Measurements from ENCODE around the gene PPP1R9A.

Gene PPP1R9A

GRCh38 chr7:95324431-95324830, 417.0 kb downstream of the PPP1R9A start, which contains the start of gene PON1:
TSS of gene PON1 (minus strand) at chr7:95324532. CDS start at chr7:95324475, 57 bp downstream.
- DNase-seq = no peak

DNA sequence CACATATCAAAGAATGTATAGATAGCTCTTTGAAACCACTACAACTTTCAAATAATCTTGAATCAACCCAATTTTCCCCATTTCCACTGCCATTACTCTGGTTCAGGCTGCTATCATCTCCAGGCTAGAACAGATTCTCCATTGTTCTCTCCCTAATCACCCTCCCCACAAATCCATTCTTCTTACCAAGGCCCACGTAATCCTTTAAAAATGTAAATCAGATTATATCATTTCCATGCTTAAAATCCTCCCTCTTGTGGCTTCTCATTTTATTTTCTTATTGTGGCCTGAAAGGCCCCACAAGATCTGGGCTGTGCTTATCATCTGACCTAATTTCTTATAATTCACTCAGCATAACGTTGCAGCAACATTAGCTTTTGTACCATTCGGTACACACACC, 420.0 kb downstream of the PPP1R9A start:
- no peak for DNase-seq

DNA sequence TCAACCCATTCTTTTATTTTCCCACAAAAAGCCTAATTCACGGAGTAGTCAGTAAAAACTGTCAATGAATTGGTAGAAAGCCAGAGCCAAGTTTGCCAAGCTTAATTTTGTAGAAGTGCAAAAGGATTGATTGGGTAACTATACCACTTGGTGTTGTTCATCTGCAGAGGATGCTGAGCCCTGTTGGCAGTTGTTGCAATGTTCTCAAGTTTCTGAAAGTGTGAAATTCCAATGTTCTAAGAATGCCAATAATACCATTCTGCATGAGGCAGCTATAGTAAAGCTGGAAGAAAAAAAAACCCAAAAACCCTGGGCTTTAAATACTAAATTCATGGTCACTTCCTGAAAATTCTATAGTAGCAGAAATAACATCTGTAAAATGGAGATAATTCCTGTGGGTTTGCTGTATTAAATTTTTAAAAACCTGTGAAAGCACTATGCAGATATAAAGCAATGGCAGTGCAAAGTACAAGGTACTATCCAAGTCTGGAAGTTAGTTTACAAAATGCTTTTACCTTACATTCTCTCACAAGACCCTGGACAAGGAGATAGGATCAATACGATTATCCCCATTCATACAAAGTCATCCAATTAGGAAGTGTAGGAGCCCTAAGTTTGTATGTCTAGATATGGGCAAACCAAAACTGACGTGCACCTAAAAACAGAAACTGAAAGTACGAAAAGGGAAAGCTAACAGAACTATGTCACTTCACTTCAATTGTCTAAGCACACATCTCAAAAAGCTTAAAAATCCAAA, 423.0 kb downstream of the PPP1R9A start:
- DNase-seq = no peak

DNA sequence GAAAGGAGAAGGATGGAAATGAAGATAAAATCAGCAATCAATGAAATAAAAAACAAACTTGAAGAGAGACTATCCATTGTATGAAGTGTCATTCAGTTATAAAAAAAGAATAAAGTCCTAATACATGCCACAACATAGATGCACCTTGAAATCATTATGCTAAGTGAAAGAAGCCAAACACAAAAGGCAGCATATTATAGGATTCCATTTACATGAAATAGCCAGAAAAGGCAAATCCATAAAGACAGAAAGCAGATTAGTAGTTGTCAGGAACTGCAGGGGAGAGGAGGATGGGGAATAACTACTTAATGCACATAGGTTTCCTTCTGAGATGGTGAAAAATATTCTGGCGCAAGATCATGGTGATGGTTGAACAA, 423.6 kb downstream of the PPP1R9A start:
- no peak for DNase-seq

DNA sequence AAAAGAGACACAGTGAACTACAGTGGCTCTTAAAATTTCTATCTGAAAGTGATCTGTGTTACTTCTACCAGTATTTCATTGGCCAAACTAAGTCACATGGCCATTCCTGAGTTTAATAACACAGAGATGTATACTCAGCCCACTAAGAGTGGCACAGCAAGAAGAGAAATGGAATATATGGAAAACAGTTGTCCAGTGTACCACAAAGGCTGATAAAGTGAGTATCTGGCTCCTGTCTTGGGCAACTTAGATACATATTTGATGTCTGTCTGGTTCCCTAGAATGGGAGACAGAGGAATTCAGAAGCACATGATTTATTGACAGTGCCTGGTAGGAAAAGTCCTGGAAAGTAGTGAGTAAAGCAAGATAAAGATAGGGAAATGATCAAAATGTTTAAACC, 427.1 kb downstream of the PPP1R9A start:
- no peak for DNase-seq

DNA sequence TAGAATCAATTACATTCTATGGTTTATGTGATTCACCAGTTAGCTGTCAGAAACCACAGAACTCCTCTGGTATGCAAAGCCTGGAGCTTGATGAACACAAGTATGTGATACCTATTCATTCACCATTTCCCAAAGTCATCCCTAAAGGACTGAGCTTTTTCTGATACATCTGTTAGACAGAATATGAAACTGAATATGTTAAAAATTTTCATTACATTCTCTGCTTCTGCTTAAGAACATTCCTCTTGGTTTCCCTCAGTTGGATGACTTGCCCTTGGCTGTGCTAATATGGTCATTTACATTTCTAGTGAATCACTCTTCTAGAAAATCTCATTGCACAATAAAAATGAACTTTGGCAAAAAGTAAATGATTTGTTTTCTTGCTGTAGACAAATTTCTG, 427.7 kb downstream of the PPP1R9A start:
- no peak for DNase-seq

DNA sequence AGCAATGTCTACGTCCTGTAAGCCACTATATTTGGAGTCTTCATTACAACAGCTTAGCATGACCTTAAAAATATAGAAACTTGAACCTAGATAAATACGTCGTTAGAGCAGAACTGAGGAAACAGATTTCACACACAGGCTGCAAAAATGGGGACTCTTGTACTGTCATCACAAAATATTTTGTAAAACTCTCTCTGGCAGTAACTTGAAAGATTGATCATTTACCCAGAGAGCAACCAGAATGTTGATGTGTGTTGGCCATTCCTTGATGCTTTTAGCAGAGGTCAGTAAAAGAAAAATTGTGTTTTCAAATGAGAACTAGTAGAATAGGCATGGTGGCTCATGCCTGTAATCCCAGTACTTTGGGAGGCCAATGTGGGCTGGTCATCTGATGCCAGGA, 431.4 kb downstream of the PPP1R9A start:
- no peak for DNase-seq

GRCh38 chr7:95340491-95340890, 433.1 kb downstream of the PPP1R9A start:
- DNase-seq = no peak

DNA sequence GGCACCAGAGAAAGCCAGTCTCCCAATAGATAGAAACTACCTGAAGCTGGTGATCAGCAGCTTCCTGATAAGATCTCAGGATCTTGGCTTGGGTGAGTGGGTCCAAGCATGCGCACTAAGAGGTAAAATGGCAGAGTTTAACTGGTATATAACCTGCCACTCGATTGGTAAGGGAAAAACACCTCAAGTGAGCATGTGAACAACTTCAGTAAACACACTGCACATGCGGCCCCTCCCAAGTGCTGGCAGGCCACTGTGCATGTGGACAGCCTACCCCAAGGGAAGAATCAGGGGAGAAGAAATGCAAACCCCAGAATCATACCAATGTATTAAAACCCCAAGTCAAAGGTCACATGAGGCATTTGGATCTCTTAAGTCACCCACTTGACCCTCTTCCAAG, 434.6 kb downstream of the PPP1R9A start:
- no peak for DNase-seq

GRCh38 chr7:95342642-95343307, 435.4 kb downstream of the PPP1R9A start:
- DNase-seq = no peak
